NCI-H146 treated with DMSO at 0.1 percent for 48 hours (cell line): ENCODE data around the gene SLC45A3.

ENCODE experiments used
- DNase-seq: peaks from one replicate; lab custom pipeline; 2025; ENCODE audit not compliant: unreplicated experiment; lab: John Stamatoyannopoulos, UW

Gene SLC45A3

DNA sequence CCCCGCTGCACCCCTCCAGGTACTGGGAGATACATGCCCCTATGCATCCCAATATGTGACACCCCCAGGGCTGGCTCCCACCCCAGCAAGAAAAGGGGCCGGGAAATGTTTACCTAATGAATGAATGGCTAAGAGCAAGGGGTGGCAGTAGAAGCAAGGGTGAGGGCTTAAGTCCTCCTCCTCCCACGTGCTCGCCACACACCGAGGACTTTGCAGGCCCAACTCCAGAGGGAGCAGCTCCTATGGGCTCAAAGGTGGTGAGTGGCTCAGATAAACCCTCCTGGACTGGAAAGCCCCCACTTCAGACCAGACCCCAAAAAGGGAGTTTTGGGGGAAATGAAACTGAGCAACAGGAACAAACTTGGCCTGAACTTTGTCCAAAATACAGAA lies 11.4 kb downstream of the SLC45A3 start:
- no peak for DNase-seq

DNA sequence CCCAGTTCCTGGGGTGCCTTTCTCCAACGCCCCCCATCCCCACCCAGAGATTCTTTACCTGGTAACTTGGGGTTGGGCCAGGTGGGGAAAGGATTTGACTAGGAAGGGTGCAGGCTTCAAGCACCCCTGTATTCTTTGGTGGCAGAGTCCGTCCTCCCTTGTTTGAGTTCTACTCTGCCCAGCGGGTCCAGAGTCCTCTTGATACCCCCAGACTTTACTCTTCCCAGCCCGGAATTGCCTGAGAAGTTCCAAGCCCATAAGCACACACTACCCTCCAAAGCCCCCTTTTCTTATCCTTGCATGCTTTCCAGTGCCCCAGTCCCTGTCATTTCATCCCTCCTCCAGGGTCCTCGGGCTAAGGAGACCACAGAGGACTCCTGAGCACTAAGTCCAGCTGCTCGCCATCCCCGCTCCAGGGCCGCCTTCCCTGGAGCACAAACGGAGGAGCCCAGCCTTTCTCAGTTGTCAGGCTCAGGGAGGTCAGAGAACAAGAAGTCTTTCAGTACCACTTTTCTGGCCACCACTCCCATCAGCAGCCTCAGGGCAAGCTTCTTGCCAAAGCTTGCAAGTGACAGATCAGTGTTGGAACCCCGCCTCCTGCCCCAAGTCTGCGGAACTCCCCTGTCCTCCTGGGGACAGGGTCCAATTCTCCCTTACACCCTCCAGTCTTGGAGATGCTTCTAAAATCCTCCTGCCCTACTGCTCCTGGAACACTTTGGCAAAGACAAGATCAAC lies 12.2 kb downstream of the SLC45A3 start:
- no peak for DNase-seq

DNA sequence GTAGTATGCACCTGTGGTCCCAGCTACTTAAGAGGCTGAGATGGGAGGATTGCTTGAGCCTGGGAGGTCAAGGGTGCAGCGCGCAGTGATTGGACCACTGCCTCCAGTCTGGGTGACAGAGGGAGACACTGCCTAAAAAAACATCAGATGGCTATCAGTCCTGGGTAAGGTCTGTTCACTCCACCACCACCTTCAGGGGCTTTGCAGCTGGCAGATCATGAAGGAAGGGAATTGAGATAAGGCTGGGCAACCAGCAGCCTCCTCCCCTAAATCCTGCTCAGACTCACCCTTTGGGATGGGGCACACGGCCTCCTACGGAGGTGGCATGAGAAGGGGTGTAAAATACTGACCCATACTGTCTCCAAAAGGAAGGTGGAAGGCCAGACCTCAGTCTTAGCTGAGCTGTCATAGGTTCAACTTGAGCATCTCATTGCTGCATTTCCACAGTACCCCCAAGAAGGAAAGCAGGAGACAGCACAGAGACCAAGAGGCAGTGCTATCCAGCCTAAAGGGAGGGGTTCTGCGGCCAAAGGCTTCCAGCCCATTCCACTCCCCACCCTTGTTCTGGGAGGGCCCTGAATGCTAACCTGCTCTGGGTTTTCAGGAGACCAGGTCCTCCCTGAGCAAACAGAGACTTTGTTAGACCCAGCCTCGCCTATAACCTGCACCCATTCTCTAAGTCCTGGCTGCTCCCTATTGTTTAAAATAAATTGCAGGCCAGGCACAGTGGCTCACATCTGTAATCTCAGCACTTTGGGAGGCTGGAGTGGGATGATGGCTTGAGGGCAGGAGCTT lies 13.7 kb downstream of the SLC45A3 start:
- no peak for DNase-seq

GRCh38 chr1:205665201-205666045 lies 14.9 kb downstream of the SLC45A3 start:
- no peak for DNase-seq

DNA sequence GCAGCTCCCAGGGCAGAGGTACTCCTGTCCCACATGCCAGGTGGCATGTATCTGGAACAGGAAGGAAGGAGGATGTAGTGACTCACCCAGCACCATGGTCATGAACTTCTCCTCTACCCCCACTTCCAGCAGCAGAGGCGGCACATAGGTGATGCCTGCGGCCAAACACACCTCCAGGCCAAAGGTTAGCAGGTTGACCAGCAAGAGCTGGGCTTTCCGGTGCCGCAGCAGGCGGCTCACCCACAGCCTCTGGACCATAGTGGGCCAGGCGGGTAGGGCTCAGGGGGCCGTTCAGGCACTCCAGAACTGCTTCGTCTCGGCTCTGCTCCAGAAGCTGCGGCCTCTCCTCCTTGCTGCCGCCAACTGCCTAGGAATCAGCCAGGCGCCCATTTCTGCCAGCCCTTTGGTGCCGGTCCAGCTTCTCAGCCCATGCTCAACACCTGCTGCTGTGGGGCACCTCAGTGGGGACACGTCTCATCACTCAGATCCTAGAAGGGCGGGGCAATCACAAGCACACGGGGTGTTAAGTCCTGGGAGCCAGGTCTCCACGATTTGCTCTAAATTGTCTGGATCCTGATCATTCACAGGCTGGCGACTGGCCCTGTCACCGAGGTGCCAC lies 15.8 kb downstream of the SLC45A3 start:
- no peak for DNase-seq

GRCh38 chr1:205663286-205663936 lies 16.9 kb downstream of the SLC45A3 start:
- DNase-seq: no peak

DNA sequence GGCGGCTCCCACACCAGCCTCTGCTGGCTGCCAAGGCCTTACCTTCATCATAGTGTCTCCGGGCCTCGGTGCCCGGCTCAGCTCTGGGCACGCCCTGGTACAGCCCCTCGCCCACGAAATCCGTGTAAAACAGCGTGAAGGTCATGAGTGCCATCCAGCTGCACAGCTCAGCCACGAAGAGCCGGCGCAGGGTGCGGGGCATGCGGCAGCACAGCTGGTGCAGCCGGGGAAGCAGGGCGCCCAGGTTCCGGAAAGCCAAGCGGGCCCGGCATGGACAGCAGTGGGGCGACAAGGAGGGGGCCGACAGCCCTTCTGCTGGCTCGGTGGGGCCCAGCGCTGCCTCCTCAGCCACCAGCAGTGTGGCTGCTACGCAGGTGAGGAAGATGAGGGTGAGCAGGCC lies 17.5 kb downstream of the SLC45A3 start:
- no peak for DNase-seq

GRCh38 chr1:205662135-205662738 lies 18.1 kb downstream of the SLC45A3 start:
- DNase-seq: no peak

DNA sequence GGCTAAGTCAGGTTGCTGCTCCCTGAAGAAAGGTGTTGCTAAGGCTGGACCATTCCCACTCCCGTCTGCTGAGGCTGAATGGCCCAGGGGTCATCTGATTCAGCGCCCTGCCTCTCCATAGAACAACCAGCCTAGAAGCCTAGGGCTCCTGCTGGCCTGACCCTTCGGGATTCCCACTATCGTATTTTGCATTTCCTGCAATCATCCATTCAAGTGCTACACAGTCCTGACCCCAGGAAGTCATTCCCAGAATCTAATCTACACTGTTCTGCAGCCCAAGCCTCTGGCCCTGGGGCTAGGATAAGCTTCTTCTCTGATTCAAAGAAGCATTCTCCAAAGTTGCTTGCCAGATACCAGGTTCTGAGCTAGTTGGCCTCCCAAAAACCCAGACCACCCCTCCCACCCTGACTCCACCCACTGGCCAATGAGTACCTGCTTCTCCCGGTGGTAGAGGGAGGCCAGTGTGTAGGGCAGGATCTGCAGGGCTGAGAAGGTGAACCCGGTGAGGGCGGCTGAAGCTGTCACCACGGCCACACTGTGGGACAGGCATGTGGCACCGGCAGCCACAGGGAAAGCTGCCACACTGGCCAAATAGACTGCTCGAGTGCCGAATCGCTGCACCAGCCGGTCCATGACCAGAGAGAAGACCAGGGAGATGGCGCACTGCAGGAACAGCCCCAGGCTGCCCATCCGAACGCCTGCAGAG lies 18.7 kb downstream of the SLC45A3 start:
- no peak for DNase-seq

GRCh38 chr1:205660361-205660760 lies 19.9 kb downstream of the SLC45A3 start:
- DNase-seq: no peak

- peak; percentile 7 for DNase-seq
These were observed 21.2 kb downstream of the SLC45A3 start for GRCh38 chr1:205658943-205659581.

GRCh38 chr1:205656236-205656635 lies 24.1 kb downstream of the SLC45A3 start:
- DNase-seq: no peak

- DNase-seq: no peak
These were observed 27.3 kb downstream of the SLC45A3 start for GRCh38 chr1:205652984-205653383.

GRCh38 chr1:205650241-205650640 lies 30.1 kb downstream of the SLC45A3 start:
- no peak for DNase-seq

DNA sequence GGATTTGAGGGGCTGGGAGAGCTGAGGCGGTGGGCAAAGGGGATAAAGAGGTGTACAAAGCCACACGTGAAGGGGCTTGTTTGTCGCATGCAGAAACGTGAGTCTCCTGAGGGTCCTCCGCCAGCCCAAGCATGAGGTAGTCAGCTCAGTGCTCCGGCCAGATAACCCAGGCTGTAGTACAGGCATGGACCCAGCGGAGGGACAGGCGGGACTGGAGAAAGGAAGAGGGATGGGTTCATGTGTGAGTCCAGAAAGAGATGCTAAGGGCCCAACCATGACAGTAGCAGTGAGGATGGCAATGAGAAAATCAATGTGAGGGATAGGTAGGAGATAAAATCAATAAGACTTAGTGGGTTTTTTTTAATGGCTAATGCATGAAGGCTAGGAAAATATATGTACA lies 34.8 kb downstream of the SLC45A3 start:
- no peak for DNase-seq

DNA sequence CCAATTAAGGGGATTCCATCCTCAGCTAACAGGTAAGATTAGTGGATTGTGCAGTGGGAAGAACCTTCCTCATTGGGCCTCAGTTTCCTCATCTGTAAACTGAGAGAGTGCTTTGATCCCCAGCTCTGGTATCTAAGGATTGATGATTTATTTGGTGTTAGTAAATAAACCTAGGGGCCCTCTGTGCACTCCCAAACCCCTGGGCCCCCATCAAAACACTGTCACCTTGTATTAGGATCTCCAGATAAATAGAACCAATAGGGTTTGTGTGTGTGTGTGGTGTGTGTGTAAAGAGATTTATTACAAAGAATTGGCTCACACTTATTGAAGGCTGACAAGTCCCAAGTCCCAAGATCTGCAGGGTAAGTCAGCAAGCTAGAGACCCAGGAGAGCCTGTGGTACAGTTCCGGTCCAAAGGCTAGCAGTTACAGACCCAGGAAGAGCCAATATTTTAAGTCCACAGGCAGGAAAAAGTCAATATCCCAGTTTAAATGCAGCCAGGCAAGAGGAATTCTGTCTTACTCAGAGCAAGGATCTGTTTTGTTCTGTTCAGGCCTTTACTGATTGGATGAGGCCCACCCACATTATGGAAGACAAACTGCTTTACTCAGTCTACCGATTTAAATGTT lies 37.5 kb downstream of the SLC45A3 start:
- DNase-seq: no peak

GRCh38 chr1:205639567-205639966 lies 40.7 kb downstream of the SLC45A3 start:
- no peak for DNase-seq

GRCh38 chr1:205637854-205638468 lies 42.3 kb downstream of the SLC45A3 start:
- no peak for DNase-seq
